K562 (cell line): ENCODE measurements around the gene ADAM15. TPM values are rescaled to one million over a fixed set of nuclear protein-coding genes. Genes with fewer than 3 reads are reported as not detected.

Experiments
- FIP1L1 ChIP-seq: fragments of 200-400 bp; formaldehyde crosslinking; IDR thresholded peaks from 2 replicates; pipeline ENCODE4 v1.6.1; 2018; ENCODE audit warnings: mild to moderate bottlenecking, low read depth, low read length; ENCODE audit not compliant: poor library complexity, severe bottlenecking
- HMG20A ChIP-seq: fragments of 450-650 bp; formaldehyde crosslinking; conservative IDR thresholded peaks from 2 replicates; pipeline ENCODE4 v1.4.0; 2020; ENCODE audit warnings: mild to moderate bottlenecking, mixed read lengths
- HNRNPL ChIP-seq: fragments of 200-400 bp; formaldehyde crosslinking; IDR thresholded peaks from 2 replicates; pipeline ENCODE4 v1.6.1; 2017; ENCODE audit warnings: low read depth, mild to moderate bottlenecking, low read length
- IRF2 ChIP-seq: sonication (generic); formaldehyde crosslinking; IDR thresholded peaks from 2 replicates; pipeline ENCODE4 v1.8.1; 2022; ENCODE audit warnings: mild to moderate bottlenecking, missing genetic modification reagents
- NFRKB ChIP-seq: fragments of 450-650 bp; IDR thresholded peaks from 2 replicates; pipeline ENCODE4 v1.6.1; 2016; ENCODE audit warnings: low read depth
- SETDB1 ChIP-seq: IDR thresholded peaks from one replicate; pipeline ENCODE4 v1.6.1; 2012; ENCODE audit warnings: low read length, control low read depth, inconsistent platforms
- SIN3B ChIP-seq: fragments of 450-650 bp; IDR thresholded peaks from 2 replicates; pipeline ENCODE4 v1.6.1; 2017; ENCODE audit warnings: low read depth, mild to moderate bottlenecking, moderate library complexity
- SP2 ChIP-seq: IDR thresholded peaks from 2 replicates; pipeline ENCODE4 v1.6.1; 2011; ENCODE audit warnings: mild to moderate bottlenecking, low read depth, low read length, moderate library complexity; ENCODE audit not compliant: poor library complexity, severe bottlenecking; ENCODE audit errors: extremely low read depth
- SRSF1 ChIP-seq: fragments of 200-400 bp; formaldehyde crosslinking; IDR thresholded peaks from 2 replicates; pipeline ENCODE4 v1.6.1; 2017; ENCODE audit warnings: mild to moderate bottlenecking, low read depth, low read length, moderate library complexity
- SRSF7 ChIP-seq: fragments of 200-400 bp; formaldehyde crosslinking; optimal IDR thresholded peaks from 2 replicates; pipeline ENCODE3; 2017; ENCODE audit warnings: mild to moderate bottlenecking, low read depth, low read length
- TCFL5 ChIP-seq: fragments of 250-450 bp; sonication (Bioruptor Pico); conservative IDR thresholded peaks from 2 replicates; pipeline ENCODE4 v1.6.1; 2021; ENCODE audit warnings: mild to moderate bottlenecking, moderate library complexity, matching md5 sums
- TEAD2 ChIP-seq: fragments of 450-650 bp; IDR thresholded peaks from 2 replicates; pipeline ENCODE4 v1.6.1; 2016; ENCODE audit warnings: missing genetic modification characterization, control low read depth, missing compliant biosample characterization
- THRAP3 ChIP-seq: fragments of 450-650 bp; IDR thresholded peaks from 2 replicates; pipeline ENCODE4 v1.6.1; 2016; ENCODE audit warnings: mild to moderate bottlenecking, inconsistent platforms, borderline replicate concordance
- ZNF717 ChIP-seq: fragments of 250-450 bp; sonication (Bioruptor Pico); IDR thresholded peaks from 2 replicates; pipeline ENCODE4 v1.5.0; 2021
- polyA plus RNA-seq, 8 experiments: library from polyadenylated mRNA; depleted of rRNA in 4 of 8; stranded (reverse) in 5 of 8; unstranded in 3 of 8; fragments of >200 nt; fragmentation: Nextera tagmentation in 2 of 8; fragmentation: Illumina TruSeq in 1 of 8; extraction: Ambion mirVana in 2 of 8; extraction: Trizol in 1 of 8; gene quantifications; 2 replicates each; pipeline versions ENCODE4 v1.2.1 to v1.2.3, GENCODE V29; 2011 to 2014; ENCODE audit warnings: inconsistent platforms in 1 of 8, missing spikeins in 1 of 8
- total RNA-seq, 7 experiments: library from RNA; depleted of rRNA in 6 of 7; stranded (reverse); fragments of >200 nt in 6 of 7; fragmentation: Illumina TruSeq in 2 of 7; extraction: Trizol in 2 of 7; gene quantifications; 2 replicates each; pipeline versions ENCODE4 v1.2.1 to v1.2.3, GENCODE V29; 2011 to 2021; ENCODE audit warnings: low replicate concordance in 1 of 7
- TF ChIP-seq, protein P1 (sequence below): fragments of 450-650 bp; IDR thresholded peaks from 2 replicates; pipeline ENCODE4 v1.7.0; 2016; ENCODE audit warnings: borderline replicate concordance
- TF ChIP-seq, protein P2 (sequence below), 2 experiments: IDR thresholded peaks; 2 replicates each; pipeline ENCODE4 v1.6.1; 2011; ENCODE audit warnings: borderline replicate concordance in 1 of 2, control low read depth in 1 of 2, low read depth in 1 of 2, low read length in 1 of 2, mild to moderate bottlenecking in 1 of 2, mixed read lengths in 1 of 2, moderate library complexity in 1 of 2; ENCODE audit not compliant: insufficient read depth in 1 of 2, insufficient read length in 1 of 2, poor library complexity in 1 of 2, severe bottlenecking in 1 of 2; ENCODE audit errors: extremely low read depth in 1 of 2
- TF ChIP-seq, protein P3 (sequence below): fragments of 450-650 bp; formaldehyde crosslinking; conservative IDR thresholded peaks from 2 replicates; pipeline ENCODE4 v1.4.0; 2022; ENCODE audit warnings: mild to moderate bottlenecking, missing genetic modification characterization

The ADAM15 gene
- total and polyA plus RNA-seq, 9 of the 15 experiments (the other 6 are each of a cell fraction or from before 2014, with no cell fraction given): 0.69 to 72.3 (median 32.8) TPM

DNA sequence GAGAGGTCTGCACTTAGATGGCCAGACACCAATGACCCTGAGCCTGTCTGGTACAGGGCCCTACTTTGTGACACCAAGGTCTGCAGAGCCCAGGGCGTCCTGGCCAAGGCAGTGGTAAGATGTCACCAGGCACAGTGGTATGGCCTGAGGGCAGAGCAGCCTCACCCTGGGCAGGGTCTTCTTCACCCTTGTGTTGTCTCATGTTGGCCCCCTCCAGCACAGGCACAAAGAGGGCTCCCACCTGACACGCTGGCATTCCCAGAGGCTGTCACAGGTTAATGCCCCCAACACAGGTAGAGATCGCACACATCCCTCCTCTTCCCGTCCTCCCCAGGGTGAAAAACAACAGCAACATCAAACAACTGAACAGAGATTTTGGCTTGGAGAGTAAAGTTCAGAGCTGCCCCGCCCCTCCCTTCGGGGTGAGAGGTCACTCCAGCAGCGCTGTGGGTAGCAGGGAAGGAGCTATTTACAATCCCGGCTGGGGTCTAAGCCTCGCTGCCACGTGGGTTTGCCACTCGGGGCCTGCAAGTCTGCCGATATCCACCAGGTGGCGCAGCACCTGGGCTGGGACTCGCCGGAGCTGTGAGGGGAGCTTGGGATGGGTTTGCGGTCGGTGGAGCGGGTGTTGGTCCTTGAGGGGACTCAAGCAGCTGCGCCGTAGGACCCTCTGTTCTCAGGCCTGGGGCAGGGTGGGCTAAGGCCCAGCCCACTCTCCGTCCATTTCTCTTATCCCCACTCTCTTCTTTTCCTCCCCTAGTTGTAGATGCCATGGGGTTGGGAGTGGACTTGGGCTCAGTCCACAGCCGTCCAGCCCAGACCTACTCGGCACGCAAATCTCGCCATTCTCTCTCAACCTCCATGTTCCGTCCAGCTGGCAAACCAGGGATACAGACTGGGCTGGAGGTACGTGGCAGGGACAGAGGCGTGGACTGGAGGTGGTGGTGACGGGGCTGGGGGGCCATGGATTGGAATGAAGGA, 40.2 kb downstream of the ADAM15 start (continued):
- TF ChIP-seq, protein P1, sequence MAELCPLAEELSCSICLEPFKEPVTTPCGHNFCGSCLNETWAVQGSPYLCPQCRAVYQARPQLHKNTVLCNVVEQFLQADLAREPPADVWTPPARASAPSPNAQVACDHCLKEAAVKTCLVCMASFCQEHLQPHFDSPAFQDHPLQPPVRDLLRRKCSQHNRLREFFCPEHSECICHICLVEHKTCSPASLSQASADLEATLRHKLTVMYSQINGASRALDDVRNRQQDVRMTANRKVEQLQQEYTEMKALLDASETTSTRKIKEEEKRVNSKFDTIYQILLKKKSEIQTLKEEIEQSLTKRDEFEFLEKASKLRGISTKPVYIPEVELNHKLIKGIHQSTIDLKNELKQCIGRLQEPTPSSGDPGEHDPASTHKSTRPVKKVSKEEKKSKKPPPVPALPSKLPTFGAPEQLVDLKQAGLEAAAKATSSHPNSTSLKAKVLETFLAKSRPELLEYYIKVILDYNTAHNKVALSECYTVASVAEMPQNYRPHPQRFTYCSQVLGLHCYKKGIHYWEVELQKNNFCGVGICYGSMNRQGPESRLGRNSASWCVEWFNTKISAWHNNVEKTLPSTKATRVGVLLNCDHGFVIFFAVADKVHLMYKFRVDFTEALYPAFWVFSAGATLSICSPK: no peak
- TF ChIP-seq ZNF717 (CRISPR knock-in tag) (no peak), IRF2 (CRISPR knock-in tag) (no peak), TEAD2 (tag) (no peak), NFRKB (no peak), SRSF1 (no peak), HNRNPL (no peak), TCFL5 (CRISPR knock-in tag) (no peak), HMG20A (CRISPR knock-in tag) (no peak), SETDB1 (no peak), SRSF7 (no peak), SP2 (no peak), FIP1L1 (no peak), SIN3B (no peak), THRAP3 (no peak)
- TF ChIP-seq, protein P2, sequence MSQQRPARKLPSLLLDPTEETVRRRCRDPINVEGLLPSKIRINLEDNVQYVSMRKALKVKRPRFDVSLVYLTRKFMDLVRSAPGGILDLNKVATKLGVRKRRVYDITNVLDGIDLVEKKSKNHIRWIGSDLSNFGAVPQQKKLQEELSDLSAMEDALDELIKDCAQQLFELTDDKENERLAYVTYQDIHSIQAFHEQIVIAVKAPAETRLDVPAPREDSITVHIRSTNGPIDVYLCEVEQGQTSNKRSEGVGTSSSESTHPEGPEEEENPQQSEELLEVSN (IDR thresholded peaks at IDR 0.05; ENCODE audit: borderline replicate concordance in 1 of 2, extremely low read depth in 1 of 2, insufficient read depth in 1 of 2, insufficient read length in 1 of 2, low read depth in 1 of 2, low read length in 1 of 2, poor library complexity in 1 of 2, severe bottlenecking in 1 of 2): peak; percentile 64 to 79
- TF ChIP-seq, protein P3, sequence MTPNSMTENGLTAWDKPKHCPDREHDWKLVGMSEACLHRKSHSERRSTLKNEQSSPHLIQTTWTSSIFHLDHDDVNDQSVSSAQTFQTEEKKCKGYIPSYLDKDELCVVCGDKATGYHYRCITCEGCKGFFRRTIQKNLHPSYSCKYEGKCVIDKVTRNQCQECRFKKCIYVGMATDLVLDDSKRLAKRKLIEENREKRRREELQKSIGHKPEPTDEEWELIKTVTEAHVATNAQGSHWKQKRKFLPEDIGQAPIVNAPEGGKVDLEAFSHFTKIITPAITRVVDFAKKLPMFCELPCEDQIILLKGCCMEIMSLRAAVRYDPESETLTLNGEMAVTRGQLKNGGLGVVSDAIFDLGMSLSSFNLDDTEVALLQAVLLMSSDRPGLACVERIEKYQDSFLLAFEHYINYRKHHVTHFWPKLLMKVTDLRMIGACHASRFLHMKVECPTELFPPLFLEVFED (CRISPR knock-in tag): no peak
